Activated naive CD4-positive, alpha-beta T cell treated with Interleukin-2 at 50 U/mL for 16 hours (primary cell): ENCODE data around the gene FXYD5.
"Not testable (repeated sequence)": the region's sequence is repeated elsewhere in the genome, so short reads cannot be mapped to it uniquely, and the experiment has no call there.

Source experiments
- DNase-seq: peaks from one replicate; pipeline ENCODE4 v3.0.0-alpha.2; 2020

Gene FXYD5

GRCh38 chr19:35138305-35138892 lies 16.1 kb upstream of the FXYD5 start, which contains the start of gene FXYD1:
FXYD1 (plus strand) TSS chr19:35138824; CDS start chr19:35140080, 1,256 bp downstream.
- no peak for DNase-seq

GRCh38 chr19:35140207-35140961 lies 14.2 kb upstream of the FXYD5 start:
- DNase-seq: no peak

GRCh38 chr19:35140962-35141836 lies 13.3 kb upstream of the FXYD5 start:
- DNase-seq: peak; percentile 95

GRCh38 chr19:35141837-35142605 lies 12.5 kb upstream of the FXYD5 start:
- peak; percentile 6 for DNase-seq

- peak; percentile 69 for DNase-seq
Measured at GRCh38 chr19:35142606-35143230, 11.8 kb upstream of the FXYD5 start.

- DNase-seq: no peak
Measured at GRCh38 chr19:35143231-35143715, 11.3 kb upstream of the FXYD5 start, which contains the start of gene FXYD7. FXYD7 (plus strand) TSS chr19:35143255; CDS start chr19:35143334, 79 bp downstream.

- no peak for DNase-seq
Measured at GRCh38 chr19:35143818-35144217, 10.7 kb upstream of the FXYD5 start.

- DNase-seq: no peak
Measured at GRCh38 chr19:35144259-35144599, 10.3 kb upstream of the FXYD5 start.

GRCh38 chr19:35144600-35145436 lies 9.7 kb upstream of the FXYD5 start:
- DNase-seq: peak; percentile 21

GRCh38 chr19:35146746-35147459 lies 7.6 kb upstream of the FXYD5 start:
- no peak for DNase-seq

- no peak for DNase-seq
Measured at GRCh38 chr19:35149463-35149862, 5.1 kb upstream of the FXYD5 start.

GRCh38 chr19:35150445-35150844 lies 4.1 kb upstream of the FXYD5 start:
- DNase-seq: no peak

- DNase-seq: no peak
Measured at GRCh38 chr19:35151273-35152065, 3.1 kb upstream of the FXYD5 start.

- not testable (repeated sequence) for DNase-seq
Measured at GRCh38 chr19:35153129-35153522, 1.4 kb upstream of the FXYD5 start.

- peak; percentile 81 for DNase-seq
Measured at GRCh38 chr19:35153701-35154524, 622 bp upstream of the FXYD5 start.

- DNase-seq: peak; percentile 42
Measured at GRCh38 chr19:35155441-35155840, 906 bp downstream of the FXYD5 start.

GRCh38 chr19:35155981-35156672 lies 1.6 kb downstream of the FXYD5 start:
- DNase-seq: no peak

- no peak for DNase-seq
Measured at GRCh38 chr19:35156673-35157014, 2.1 kb downstream of the FXYD5 start.
